HG02884 (cell line): ENCODE data around the gene TNPO2.
"Not testable (repeated sequence)": the region's sequence is repeated elsewhere in the genome, so short reads cannot be mapped to it uniquely, and the experiment has no call there.

ENCODE experiments used
- ATAC-seq: cut with Tn5 transposase; IDR thresholded peaks from one replicate; pipeline ENCODE4 v1.9.1; 2021; ENCODE audit warnings: mild to moderate bottlenecking, moderate library complexity; ENCODE audit not compliant: unreplicated experiment

TNPO2 gene

GRCh38 chr19:12737835-12738351, 14.2 kb upstream of the TNPO2 start:
- ATAC-seq: no peak

- peak; percentile 81 for ATAC-seq
Observed at GRCh38 chr19:12736995-12737834, 13.5 kb upstream of the TNPO2 start, which contains the start of gene GET3. GET3 (plus strand) TSS chr19:12737497; CDS start chr19:12737506, 9 bp downstream.

GRCh38 chr19:12733369-12734214, 9.9 kb upstream of the TNPO2 start:
- no peak for ATAC-seq

- ATAC-seq: no peak
Observed at GRCh38 chr19:12731337-12731736, 7.6 kb upstream of the TNPO2 start.

GRCh38 chr19:12730064-12730463, 6.3 kb upstream of the TNPO2 start:
- no peak for ATAC-seq

GRCh38 chr19:12727745-12728433, 4.2 kb upstream of the TNPO2 start:
- no peak for ATAC-seq

- ATAC-seq: no peak
Observed at GRCh38 chr19:12726988-12727316, 3.2 kb upstream of the TNPO2 start.

GRCh38 chr19:12725612-12726011, 1.9 kb upstream of the TNPO2 start:
- ATAC-seq: not testable (repeated sequence)

- ATAC-seq: no peak
Observed at GRCh38 chr19:12723381-12723640, 421 bp downstream of the TNPO2 start.

- ATAC-seq: peak; percentile 72
Observed at GRCh38 chr19:12722566-12723380, 959 bp downstream of the TNPO2 start.

- peak; percentile 19 for ATAC-seq
Observed at GRCh38 chr19:12721656-12722565, 1.8 kb downstream of the TNPO2 start.

GRCh38 chr19:12720851-12721655, 2.7 kb downstream of the TNPO2 start:
- no peak for ATAC-seq

GRCh38 chr19:12720296-12720695, 3.4 kb downstream of the TNPO2 start:
- no peak for ATAC-seq

- no peak for ATAC-seq
Observed at GRCh38 chr19:12715929-12716328, 7.8 kb downstream of the TNPO2 start.

GRCh38 chr19:12715102-12715501, 8.6 kb downstream of the TNPO2 start:
- ATAC-seq: no peak

GRCh38 chr19:12713304-12713703, 10.4 kb downstream of the TNPO2 start:
- not testable (repeated sequence) for ATAC-seq

- ATAC-seq: not testable (repeated sequence)
Observed at GRCh38 chr19:12712077-12712476, 11.7 kb downstream of the TNPO2 start.

GRCh38 chr19:12711187-12711586, 12.5 kb downstream of the TNPO2 start:
- no peak for ATAC-seq

- ATAC-seq: no peak
Observed at GRCh38 chr19:12708641-12709040, 15.1 kb downstream of the TNPO2 start.
